SK-N-SH (cell line): ENCODE data around the gene AJM1. TPM values are rescaled to one million over a fixed set of nuclear protein-coding genes. Genes with fewer than 3 reads are reported as not detected.

Experiments
- CTCF ChIA-PET: fragments of 300-600, 350-600 bp; formaldehyde crosslinking; extraction: SDS; loops from one replicate; lab custom pipeline; 2021; lab: Yijun Ruan, JAX
- POLR2A ChIA-PET: fragments of 350-600 bp; sonication (Branson Sonifier 250); formaldehyde crosslinking; extraction: SDS; loops from one replicate; lab custom pipeline; 2020; ENCODE audit warnings: antibody characterized with exemption, inconsistent platforms; lab: Yijun Ruan, JAX
- DNase-seq: peaks from one replicate; pipeline ENCODE4 v3.0.0; 2012
- H2AFZ ChIP-seq: fragments of 200-600 bp; sonication (generic); 2 replicates; pipeline ENCODE4 v1.8.1; 2016; ENCODE audit warnings: antibody characterized with exemption, mild to moderate bottlenecking, low read depth
- H3F3A ChIP-seq: fragments of 200-600 bp; sonication (generic); replicated peaks from 2 replicates; pipeline ENCODE3; 2016; ENCODE audit warnings: antibody characterized with exemption, mild to moderate bottlenecking; ENCODE audit not compliant: insufficient read depth
- H3K27ac ChIP-seq, 2 experiments: fragments of 200-500 bp in 1 of 2; fragments of 200-600 bp in 1 of 2; sonication (Bioruptor generic) in 1 of 2; sonication (generic), shearing (Covaris generic) in 1 of 2; 2 replicates each; pipeline versions ENCODE4 v1.5.1 to v1.6.1; 2014 to 2016; ENCODE audit warnings: low read depth in 2 of 2, inconsistent platforms in 1 of 2, low read length in 1 of 2, mild to moderate bottlenecking in 1 of 2, mixed read lengths in 1 of 2
- H3K27me3 ChIP-seq: fragments of 200-600 bp; sonication (generic), shearing (Covaris generic); 2 replicates; pipeline ENCODE4 v1.6.1; 2016; ENCODE audit warnings: mixed run types; ENCODE audit not compliant: insufficient read depth
- H3K36me3 ChIP-seq, 2 experiments: fragments of 200-500 bp in 1 of 2; fragments of 200-600 bp in 1 of 2; sonication (Bioruptor generic) in 1 of 2; sonication (generic) in 1 of 2; replicated peaks in 1 of 2; 2 replicates each; pipeline versions ENCODE3 to v1.5.1; 2014 to 2016; ENCODE audit warnings: low read length in 1 of 2, mild to moderate bottlenecking in 1 of 2; ENCODE audit not compliant: insufficient read depth in 2 of 2, control insufficient read depth in 1 of 2
- H3K4me1 ChIP-seq, 2 experiments: fragments of 200-500 bp in 1 of 2; fragments of 200-600 bp in 1 of 2; sonication (Bioruptor generic) in 1 of 2; sonication (generic), shearing (Covaris generic) in 1 of 2; 2 replicates each; pipeline versions ENCODE4 v1.5.1 to v1.6.1; 2014 to 2016; ENCODE audit warnings: low read depth in 1 of 2, low read length in 1 of 2, mixed run types in 1 of 2; ENCODE audit not compliant: insufficient read depth in 2 of 2, control insufficient read depth in 1 of 2
- H3K4me2 ChIP-seq: fragments of 200-600 bp; sonication (generic), shearing (Covaris generic); 2 replicates; pipeline ENCODE4 v1.6.1; 2017; ENCODE audit warnings: mixed run types
- H3K4me3 ChIP-seq, 2 experiments: fragments of 200-500 bp in 1 of 2; fragments of 200-600 bp in 1 of 2; sonication (Bioruptor generic) in 1 of 2; sonication (generic), shearing (Covaris generic) in 1 of 2; 2 replicates each; pipeline versions ENCODE4 v1.5.1 to v1.8.1; 2014 to 2016; ENCODE audit warnings: low read depth in 2 of 2, inconsistent platforms in 1 of 2, low read length in 1 of 2, mild to moderate bottlenecking in 1 of 2, mixed read lengths in 1 of 2, moderate library complexity in 1 of 2
- H3K79me2 ChIP-seq: fragments of 200-600 bp; sonication (generic); 2 replicates; pipeline ENCODE4 v1.8.1; 2017; ENCODE audit warnings: mild to moderate bottlenecking; ENCODE audit not compliant: insufficient read depth
- H3K9ac ChIP-seq: fragments of 200-600 bp; sonication (generic); 2 replicates; pipeline ENCODE4 v1.6.1; 2017; ENCODE audit warnings: mixed run types
- H3K9me2 ChIP-seq: fragments of 200-600 bp; sonication (generic); 2 replicates; pipeline ENCODE4 v1.6.1; 2017; ENCODE audit warnings: mixed run types
- H3K9me3 ChIP-seq: fragments of 200-600 bp; sonication (generic); 2 replicates; pipeline ENCODE4 v1.6.1; 2017; ENCODE audit warnings: mixed run types, mild to moderate bottlenecking, moderate library complexity
- H4K20me1 ChIP-seq: fragments of 200-600 bp; sonication (generic); 2 replicates; pipeline ENCODE4 v1.6.1; 2017; ENCODE audit warnings: mild to moderate bottlenecking, mixed run types; ENCODE audit not compliant: insufficient read depth
- ELF1 ChIP-seq: IDR thresholded peaks from 2 replicates; pipeline ENCODE4 v1.4.0; 2012
- EP300 ChIP-seq, 2 experiments: IDR thresholded peaks; 2 replicates each; pipeline versions ENCODE4 v1.4.0 to v1.6.1; 2012; ENCODE audit warnings: borderline replicate concordance in 1 of 2, low read depth in 1 of 2, low read length in 1 of 2
- FOXJ3 ChIP-seq: sonication (generic); formaldehyde crosslinking; IDR thresholded peaks from 2 replicates; pipeline ENCODE4 v1.5.1; 2020; ENCODE audit warnings: mild to moderate bottlenecking, missing genetic modification reagents
- GABPA ChIP-seq: IDR thresholded peaks from 2 replicates; pipeline ENCODE4 v1.4.0; 2012; ENCODE audit warnings: low read depth, mild to moderate bottlenecking
- GATA2 ChIP-seq: sonication (generic); formaldehyde crosslinking; IDR thresholded peaks from 2 replicates; pipeline ENCODE4 v1.5.0; 2020; ENCODE audit warnings: mild to moderate bottlenecking, missing genetic modification reagents
- JUND ChIP-seq: IDR thresholded peaks from 2 replicates; pipeline ENCODE4 v1.4.0; 2012
- MEF2A ChIP-seq: IDR thresholded peaks from 2 replicates; pipeline ENCODE4 v1.4.0; 2012; ENCODE audit warnings: low read depth, borderline replicate concordance
- NFIC ChIP-seq: IDR thresholded peaks from 2 replicates; pipeline ENCODE4 v1.4.0; 2012; ENCODE audit warnings: borderline replicate concordance
- POLR2AphosphoS5 ChIP-seq: IDR thresholded peaks from 2 replicates; pipeline ENCODE4 v1.6.1; 2012; ENCODE audit warnings: low read depth, low read length
- RCOR1 ChIP-seq: fragments of 150-350 bp; IDR thresholded peaks from 2 replicates; pipeline ENCODE4 v1.6.1; 2017; ENCODE audit warnings: antibody characterized with exemption, low read length
- USF1 ChIP-seq: IDR thresholded peaks from 2 replicates; pipeline ENCODE4 v1.4.0; 2012; ENCODE audit warnings: low read depth, borderline replicate concordance
- YY1 ChIP-seq: IDR thresholded peaks from 2 replicates; pipeline ENCODE4 v1.4.0; 2012; ENCODE audit warnings: low read depth, mild to moderate bottlenecking
- WGBS: methylation state at CpG from one replicate; pipeline ENCODE4 v1.1.6; 2017; ENCODE audit warnings: low lambda C conversion rate; 5-methylcytosine and 5-hydroxymethylcytosine counted together
- polyA plus RNA-seq, 3 experiments: library from polyadenylated mRNA; depleted of rRNA; stranded (reverse); fragments of >200 nt; gene quantifications; 2 replicates each; pipeline ENCODE4 v1.2.3, GENCODE V29; 2012
- TF ChIP-seq, protein P1 (sequence below): IDR thresholded peaks from 2 replicates; pipeline ENCODE4 v1.6.1; 2012; ENCODE audit warnings: mild to moderate bottlenecking, low read depth, low read length, moderate library complexity
- TF ChIP-seq, protein P2 (sequence below): fragments of 150-350 bp; IDR thresholded peaks from 2 replicates; pipeline ENCODE4 v1.6.1; 2017; ENCODE audit warnings: antibody characterized with exemption, low read length, low read depth, borderline replicate concordance

Gene AJM1
- polyA plus RNA-seq, 1 of the 3 experiments (the other 2 are of a cell fraction): 2.4 TPM

- CTCF ChIA-PET: interaction anchor here (2.2 kb wide), 1 partner anchor 11 kb away, joined by 9 read pairs; the partner anchor contains the start of gene AJM1
- WGBS: 100% methylated on average over 6 of the region's 30 CpGs
- H3K9ac ChIP-seq: no peak overlapping the region
Observed at GRCh38 chr9:136854113-136854841, 12.0 kb downstream of the AJM1 start.

More at GRCh38 chr9:136854113-136854841, 12.0 kb downstream of the AJM1 start:
- Histone ChIP-seq H4K20me1 (no peaks in the 10 kb centered on the region; the same call in 1 of the 2 replicates), H3K27me3 (no peaks in the 10 kb centered on the region), H3K36me3 (peaks cover 0 to 11% of the 10 kb centered on the region in 2 experiments), H3K79me2 (peaks cover 15% of the 10 kb centered on the region; the same call in 1 of the 2 replicates), H3K9me2 (no peaks in the 10 kb centered on the region), H3K4me3 (no peak overlapping the region), H3K27ac (no peak overlapping the region; a peak in 1 of 4 replicates), H3K9me3 (no peaks in the 10 kb centered on the region), H3K4me2 (no peak overlapping the region), H3K4me1 (peaks cover 4 to 20% of the 10 kb centered on the region in 2 experiments; a peak in 3 of 4 replicates), H3F3A (no peaks in the 10 kb centered on the region), H2AFZ (no peak overlapping the region)
- DNase-seq: no peak
- POLR2A ChIA-PET: no interaction called here
- TF ChIP-seq EP300 (IDR thresholded peaks at IDR 0.05; ENCODE audit: borderline replicate concordance in 1 of 2, low read depth in 1 of 2, low read length in 1 of 2) (no peak), MEF2A (no peak), POLR2AphosphoS5 (no peak), NFIC (no peak), ELF1 (no peak), GABPA (no peak), FOXJ3 (CRISPR knock-in tag) (no peak), RCOR1 (no peak), GATA2 (CRISPR knock-in tag) (no peak), USF1 (no peak), JUND (no peak), YY1 (no peak)
- TF ChIP-seq, protein P1, sequence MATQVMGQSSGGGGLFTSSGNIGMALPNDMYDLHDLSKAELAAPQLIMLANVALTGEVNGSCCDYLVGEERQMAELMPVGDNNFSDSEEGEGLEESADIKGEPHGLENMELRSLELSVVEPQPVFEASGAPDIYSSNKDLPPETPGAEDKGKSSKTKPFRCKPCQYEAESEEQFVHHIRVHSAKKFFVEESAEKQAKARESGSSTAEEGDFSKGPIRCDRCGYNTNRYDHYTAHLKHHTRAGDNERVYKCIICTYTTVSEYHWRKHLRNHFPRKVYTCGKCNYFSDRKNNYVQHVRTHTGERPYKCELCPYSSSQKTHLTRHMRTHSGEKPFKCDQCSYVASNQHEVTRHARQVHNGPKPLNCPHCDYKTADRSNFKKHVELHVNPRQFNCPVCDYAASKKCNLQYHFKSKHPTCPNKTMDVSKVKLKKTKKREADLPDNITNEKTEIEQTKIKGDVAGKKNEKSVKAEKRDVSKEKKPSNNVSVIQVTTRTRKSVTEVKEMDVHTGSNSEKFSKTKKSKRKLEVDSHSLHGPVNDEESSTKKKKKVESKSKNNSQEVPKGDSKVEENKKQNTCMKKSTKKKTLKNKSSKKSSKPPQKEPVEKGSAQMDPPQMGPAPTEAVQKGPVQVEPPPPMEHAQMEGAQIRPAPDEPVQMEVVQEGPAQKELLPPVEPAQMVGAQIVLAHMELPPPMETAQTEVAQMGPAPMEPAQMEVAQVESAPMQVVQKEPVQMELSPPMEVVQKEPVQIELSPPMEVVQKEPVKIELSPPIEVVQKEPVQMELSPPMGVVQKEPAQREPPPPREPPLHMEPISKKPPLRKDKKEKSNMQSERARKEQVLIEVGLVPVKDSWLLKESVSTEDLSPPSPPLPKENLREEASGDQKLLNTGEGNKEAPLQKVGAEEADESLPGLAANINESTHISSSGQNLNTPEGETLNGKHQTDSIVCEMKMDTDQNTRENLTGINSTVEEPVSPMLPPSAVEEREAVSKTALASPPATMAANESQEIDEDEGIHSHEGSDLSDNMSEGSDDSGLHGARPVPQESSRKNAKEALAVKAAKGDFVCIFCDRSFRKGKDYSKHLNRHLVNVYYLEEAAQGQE: no peak
- TF ChIP-seq, protein P2, sequence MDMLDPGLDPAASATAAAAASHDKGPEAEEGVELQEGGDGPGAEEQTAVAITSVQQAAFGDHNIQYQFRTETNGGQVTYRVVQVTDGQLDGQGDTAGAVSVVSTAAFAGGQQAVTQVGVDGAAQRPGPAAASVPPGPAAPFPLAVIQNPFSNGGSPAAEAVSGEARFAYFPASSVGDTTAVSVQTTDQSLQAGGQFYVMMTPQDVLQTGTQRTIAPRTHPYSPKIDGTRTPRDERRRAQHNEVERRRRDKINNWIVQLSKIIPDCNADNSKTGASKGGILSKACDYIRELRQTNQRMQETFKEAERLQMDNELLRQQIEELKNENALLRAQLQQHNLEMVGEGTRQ: no peak
